ENCODE results near the gene WNT3A.

DNA sequence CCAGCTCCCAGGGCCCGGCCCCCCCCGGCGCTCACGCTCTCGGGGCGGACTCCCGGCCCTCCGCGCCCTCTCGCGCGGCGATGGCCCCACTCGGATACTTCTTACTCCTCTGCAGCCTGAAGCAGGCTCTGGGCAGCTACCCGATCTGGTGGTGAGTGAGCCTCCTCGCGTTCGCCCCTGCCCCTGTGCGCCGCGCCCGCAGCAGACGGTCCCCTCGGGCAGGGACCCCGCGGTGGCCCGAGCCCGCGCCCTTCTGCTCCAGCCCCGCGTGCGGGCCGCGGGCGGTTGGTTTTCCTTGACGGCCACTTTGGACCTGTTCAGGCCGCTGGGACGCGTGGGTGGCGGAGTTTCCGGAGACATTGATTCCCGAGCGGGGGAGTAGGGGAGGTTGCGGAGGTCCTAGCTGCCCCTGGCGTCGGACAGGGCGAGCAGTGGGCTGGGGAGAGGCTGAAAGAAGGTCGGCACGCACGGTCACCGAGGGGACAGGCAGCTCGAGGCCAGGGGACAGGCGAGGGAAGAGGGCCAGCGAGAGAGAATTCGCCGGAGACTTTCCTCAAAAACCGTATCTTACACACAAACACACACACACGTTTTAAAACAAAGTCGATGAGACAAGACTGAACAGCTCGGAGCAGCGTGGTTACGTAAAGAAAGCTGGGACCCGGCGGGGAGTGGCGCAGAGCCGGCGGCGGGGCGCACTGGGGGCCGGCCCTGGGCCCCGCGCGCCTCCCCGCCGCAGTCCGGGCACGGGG, 427 bp downstream of the WNT3A start:
- TF ChIP-seq CREB5 (CRISPR knock-in tag; IDR thresholded peaks at IDR 0.05; ENCODE audit: low read depth) (no peak), RARB (CRISPR knock-in tag; IDR thresholded peaks at IDR 0.05) (no peak), ARNTL (CRISPR knock-in tag; IDR thresholded peaks at IDR 0.05; ENCODE audit: borderline replicate concordance, low read depth) (no peak)
